IPS-20b (cell line): ENCODE data around the gene KEL.

Experiments
- H3K27ac ChIP-seq: one replicate; pipeline ENCODE4 v1.5.1; 2013; ENCODE audit warnings: low read length
- H3K27me3 ChIP-seq: 2 replicates; pipeline ENCODE4 v1.6.1; 2013; ENCODE audit warnings: mild to moderate bottlenecking, low read length, inconsistent platforms; ENCODE audit not compliant: insufficient read depth
- H3K36me3 ChIP-seq: 2 replicates; pipeline ENCODE4 v1.6.1; 2013; ENCODE audit warnings: low read depth, mild to moderate bottlenecking, inconsistent platforms, low read length, moderate library complexity; ENCODE audit not compliant: insufficient read depth
- H3K4me1 ChIP-seq: 2 replicates; pipeline ENCODE4 v1.6.1; 2013; ENCODE audit warnings: mild to moderate bottlenecking, control low read depth, inconsistent platforms, low read length, moderate library complexity; ENCODE audit not compliant: insufficient read depth
- H3K4me3 ChIP-seq: 2 replicates; pipeline ENCODE4 v1.5.1; 2013; ENCODE audit warnings: mild to moderate bottlenecking, low read length, inconsistent platforms
- H3K9ac ChIP-seq: 2 replicates; pipeline ENCODE4 v1.6.1; 2013; ENCODE audit warnings: low read depth, mild to moderate bottlenecking, inconsistent platforms, low read length, moderate library complexity
- H3K9me3 ChIP-seq: 2 replicates; pipeline ENCODE4 v1.6.1; 2013; ENCODE audit warnings: mild to moderate bottlenecking, low read depth, low read length, inconsistent platforms; ENCODE audit not compliant: insufficient read depth

Gene KEL

GRCh38 chr7:142961973-142962926, at the start of gene KEL:
KEL (minus strand) TSS chr7:142962363; CDS start chr7:142962206, 157 bp downstream.
- Histone ChIP-seq H3K36me3 (no peaks in the 10 kb centered on the region), H3K4me3 (peak within 1 kb of the TSS; percentile 20; the same call in 1 of the 2 replicates), H3K4me1 (peaks cover 24% of the 10 kb centered on the region), H3K9me3 (no peaks in the 10 kb centered on the region), H3K27ac (no peak within 1 kb of the TSS), H3K27me3 (no peaks in the 10 kb centered on the region), H3K9ac (no peak within 1 kb of the TSS)

GRCh38 chr7:143008007-143008901, 46.1 kb upstream of the KEL start:
- no peaks in the 10 kb centered on the region for H3K4me1 ChIP-seq
- H3K4me3 ChIP-seq: no peak overlapping the region
- no peak overlapping the region for H3K27ac ChIP-seq
- no peaks in the 10 kb centered on the region for H3K27me3 ChIP-seq
- H3K9me3 ChIP-seq: no peaks in the 10 kb centered on the region
- no peaks in the 10 kb centered on the region for H3K36me3 ChIP-seq
- no peak overlapping the region for H3K9ac ChIP-seq

GRCh38 chr7:143005632-143006260, 43.6 kb upstream of the KEL start:
- no peaks in the 10 kb centered on the region for H3K36me3 ChIP-seq
- no peak overlapping the region for H3K4me3 ChIP-seq
- no peaks in the 10 kb centered on the region; the same call in 1 of the 2 replicates for H3K9me3 ChIP-seq
- H3K27me3 ChIP-seq: no peaks in the 10 kb centered on the region
- no peak overlapping the region for H3K27ac ChIP-seq
- no peak overlapping the region for H3K9ac ChIP-seq
- no peaks in the 10 kb centered on the region for H3K4me1 ChIP-seq

- H3K4me1 ChIP-seq: no peaks in the 10 kb centered on the region
- no peaks in the 10 kb centered on the region for H3K36me3 ChIP-seq
- H3K27ac ChIP-seq: no peak overlapping the region
- no peaks in the 10 kb centered on the region; the same call in 1 of the 2 replicates for H3K9me3 ChIP-seq
- no peak overlapping the region for H3K9ac ChIP-seq
- H3K27me3 ChIP-seq: no peaks in the 10 kb centered on the region
- 0 out of 2 replicates have a peak overlapping the region, but pooled peaks have one; percentile 15 for H3K4me3 ChIP-seq
Observed at GRCh38 chr7:143003393-143004051, 41.4 kb upstream of the KEL start.

- no peaks in the 10 kb centered on the region; the same call in 1 of the 2 replicates for H3K9me3 ChIP-seq
- H3K27me3 ChIP-seq: no peaks in the 10 kb centered on the region
- H3K4me3 ChIP-seq: no peak overlapping the region
- H3K9ac ChIP-seq: no peak overlapping the region
- no peaks in the 10 kb centered on the region for H3K4me1 ChIP-seq
- H3K27ac ChIP-seq: no peak overlapping the region
- H3K36me3 ChIP-seq: no peaks in the 10 kb centered on the region
Observed at GRCh38 chr7:143002898-143003297, 40.7 kb upstream of the KEL start.

GRCh38 chr7:143002106-143002505, 39.9 kb upstream of the KEL start:
- Histone ChIP-seq H3K9me3 (no peaks in the 10 kb centered on the region; the same call in 1 of the 2 replicates), H3K27ac (no peak overlapping the region), H3K27me3 (no peaks in the 10 kb centered on the region), H3K9ac (no peak overlapping the region), H3K4me1 (no peaks in the 10 kb centered on the region), H3K4me3 (no peak overlapping the region), H3K36me3 (no peaks in the 10 kb centered on the region)

- H3K4me3 ChIP-seq: no peak overlapping the region
- H3K27me3 ChIP-seq: no peaks in the 10 kb centered on the region
- H3K4me1 ChIP-seq: no peaks in the 10 kb centered on the region
- no peaks in the 10 kb centered on the region for H3K36me3 ChIP-seq
- H3K27ac ChIP-seq: no peak overlapping the region
- no peaks in the 10 kb centered on the region; the same call in 1 of the 2 replicates for H3K9me3 ChIP-seq
- H3K9ac ChIP-seq: no peak overlapping the region
Observed at GRCh38 chr7:143000648-143001047, 38.5 kb upstream of the KEL start.

- no peaks in the 10 kb centered on the region for H3K36me3 ChIP-seq
Observed at GRCh38 chr7:142999793-143000192, 37.6 kb upstream of the KEL start.

GRCh38 chr7:142998966-142999365, 36.8 kb upstream of the KEL start:
- no peaks in the 10 kb centered on the region for H3K27me3 ChIP-seq
- H3K9ac ChIP-seq: no peak overlapping the region
- H3K36me3 ChIP-seq: no peaks in the 10 kb centered on the region
- H3K4me1 ChIP-seq: no peaks in the 10 kb centered on the region
- H3K27ac ChIP-seq: no peak overlapping the region
- H3K9me3 ChIP-seq: no peaks in the 10 kb centered on the region; the same call in 1 of the 2 replicates
- H3K4me3 ChIP-seq: no peak overlapping the region

More at GRCh38 chr7:142999793-143000192, 37.6 kb upstream of the KEL start:
- Histone ChIP-seq H3K9me3 (no peaks in the 10 kb centered on the region; the same call in 1 of the 2 replicates), H3K4me1 (no peaks in the 10 kb centered on the region), H3K27me3 (no peaks in the 10 kb centered on the region), H3K4me3 (no peak overlapping the region), H3K9ac (no peak overlapping the region), H3K27ac (no peak overlapping the region)

GRCh38 chr7:142997456-142997989, 35.4 kb upstream of the KEL start:
- Histone ChIP-seq H3K36me3 (no peaks in the 10 kb centered on the region), H3K27ac (no peak overlapping the region), H3K9me3 (no peaks in the 10 kb centered on the region; the same call in 1 of the 2 replicates), H3K27me3 (no peaks in the 10 kb centered on the region), H3K9ac (no peak overlapping the region), H3K4me1 (no peaks in the 10 kb centered on the region), H3K4me3 (no peak overlapping the region)
